Endothelial cell of umbilical vein (primary cell): ENCODE results near the gene WNT9A.

Experiments
- EZH2 ChIP-seq: IDR thresholded peaks from 2 replicates; pipeline ENCODE4 v1.6.1; 2012; ENCODE audit warnings: borderline replicate concordance, low read depth, mild to moderate bottlenecking, moderate library complexity, low read length, inconsistent platforms; ENCODE audit not compliant: severe bottlenecking
- FOS ChIP-seq: IDR thresholded peaks from 2 replicates; pipeline ENCODE4 v1.6.1; 2011; ENCODE audit warnings: mild to moderate bottlenecking, low read length, moderate library complexity, borderline replicate concordance; ENCODE audit not compliant: insufficient read depth
- MYC ChIP-seq: IDR thresholded peaks from one replicate; pipeline ENCODE4 v1.6.1; 2011; ENCODE audit warnings: mild to moderate bottlenecking, low read depth, low read length
- POLR2A ChIP-seq: IDR thresholded peaks from 2 replicates; pipeline ENCODE4 v1.6.1; 2012; ENCODE audit warnings: low read depth, mild to moderate bottlenecking, control low read depth, low read length
- POLR2AphosphoS5 ChIP-seq: IDR thresholded peaks from 2 replicates; pipeline ENCODE4 v1.6.1; 2012; ENCODE audit warnings: low read depth, mild to moderate bottlenecking, control low read depth, low read length, moderate library complexity; ENCODE audit not compliant: insufficient read depth
- TF ChIP-seq, protein P1 (sequence below), 2 donors: IDR thresholded peaks; 1 replicate in 1 of 2; 2 replicates in 1 of 2; pipeline ENCODE4 v1.5.1; 2011; ENCODE audit warnings: low read length in 2 of 2, mild to moderate bottlenecking in 2 of 2, moderate library complexity in 2 of 2, control low read depth in 1 of 2, inconsistent platforms in 1 of 2, low read depth in 1 of 2; ENCODE audit not compliant: insufficient read depth in 1 of 2; ENCODE audit errors: extremely low read depth in 1 of 2

DNA sequence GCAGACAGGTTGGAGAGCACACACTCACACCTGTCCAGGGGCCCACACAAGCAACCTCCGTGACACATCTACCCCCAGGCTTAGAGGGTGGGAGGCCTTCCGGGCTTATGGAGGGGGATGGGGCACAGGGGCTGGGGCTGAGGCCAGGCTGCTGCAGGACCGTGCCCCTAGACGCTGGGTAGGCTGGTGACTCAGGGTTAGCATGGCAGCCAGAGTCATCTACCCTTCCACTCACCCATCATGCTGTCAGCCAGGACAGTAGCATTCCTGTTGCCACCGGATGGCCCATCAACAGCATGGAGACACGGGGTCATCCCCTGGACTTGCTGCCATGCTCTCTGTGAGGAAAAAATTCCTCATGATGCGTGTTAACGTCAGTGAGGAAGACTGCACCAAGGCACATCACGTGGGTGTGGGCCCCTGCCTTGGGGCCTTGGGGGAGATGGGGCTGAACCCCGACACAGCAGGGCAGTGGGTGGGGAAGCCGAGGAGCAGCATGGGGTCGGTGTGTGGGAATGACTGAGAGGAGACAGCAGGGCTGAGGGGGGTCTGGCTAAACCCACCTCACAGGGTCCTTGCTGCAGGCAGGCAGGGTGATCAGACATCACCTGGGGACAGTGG lies 52.8 kb downstream of the WNT9A start:
- TF ChIP-seq FOS (no peak), POLR2A (no peak), POLR2AphosphoS5 (no peak), EZH2 (no peak), MYC (no peak)
- TF ChIP-seq, protein P1, sequence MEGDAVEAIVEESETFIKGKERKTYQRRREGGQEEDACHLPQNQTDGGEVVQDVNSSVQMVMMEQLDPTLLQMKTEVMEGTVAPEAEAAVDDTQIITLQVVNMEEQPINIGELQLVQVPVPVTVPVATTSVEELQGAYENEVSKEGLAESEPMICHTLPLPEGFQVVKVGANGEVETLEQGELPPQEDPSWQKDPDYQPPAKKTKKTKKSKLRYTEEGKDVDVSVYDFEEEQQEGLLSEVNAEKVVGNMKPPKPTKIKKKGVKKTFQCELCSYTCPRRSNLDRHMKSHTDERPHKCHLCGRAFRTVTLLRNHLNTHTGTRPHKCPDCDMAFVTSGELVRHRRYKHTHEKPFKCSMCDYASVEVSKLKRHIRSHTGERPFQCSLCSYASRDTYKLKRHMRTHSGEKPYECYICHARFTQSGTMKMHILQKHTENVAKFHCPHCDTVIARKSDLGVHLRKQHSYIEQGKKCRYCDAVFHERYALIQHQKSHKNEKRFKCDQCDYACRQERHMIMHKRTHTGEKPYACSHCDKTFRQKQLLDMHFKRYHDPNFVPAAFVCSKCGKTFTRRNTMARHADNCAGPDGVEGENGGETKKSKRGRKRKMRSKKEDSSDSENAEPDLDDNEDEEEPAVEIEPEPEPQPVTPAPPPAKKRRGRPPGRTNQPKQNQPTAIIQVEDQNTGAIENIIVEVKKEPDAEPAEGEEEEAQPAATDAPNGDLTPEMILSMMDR (IDR thresholded peaks at IDR 0.05; ENCODE audit: extremely low read depth in 1 of 2, insufficient read depth in 1 of 2, low read depth in 1 of 2, low read length in 2 of 2): no peak
